Thyroid gland (tissue), 4 donors: ENCODE results near the gene PDGFRA.

Experiments used
- CTCF ChIP-seq, 6 experiments: fragments of 200-600 bp in 3 of 6; fragments of 450-650 bp in 3 of 6; sonication (generic) in 3 of 6; IDR thresholded peaks; one replicate each; pipeline ENCODE4 v1.5.1; 2016 to 2019; ENCODE audit warnings: antibody characterized with exemption in 6 of 6, mild to moderate bottlenecking in 2 of 6, inconsistent platforms in 1 of 6, moderate library complexity in 1 of 6
- POLR2A ChIP-seq, 2 donors: fragments of 450-650 bp; IDR thresholded peaks; one replicate each; pipeline ENCODE4 v1.6.1; 2017; ENCODE audit warnings: antibody characterized with exemption in 2 of 2, mild to moderate bottlenecking in 2 of 2, moderate library complexity in 1 of 2

GRCh38 chr4:54268151-54268550, 39.1 kb downstream of the PDGFRA start:
- no peak for TF ChIP-seq CTCF (IDR thresholded peaks at IDR 0.05)
- no peak for TF ChIP-seq POLR2A (IDR thresholded peaks at IDR 0.05)
